ENCODE data around the gene OGFR. TPM values are rescaled to one million over a fixed set of nuclear protein-coding genes. Genes with fewer than 3 reads are reported as not detected.
A peak's percentile ranks its signal among the peaks of the same experiment; 100 is the strongest.

The OGFR gene
- total RNA-seq, 3 donors from 2014 or later = 39.3 to 63.1 (median 48.5) TPM

GRCh38 chr20:62790075-62790474, 14.6 kb upstream of the OGFR start:
- Histone ChIP-seq H3K36me3 (ENCODE audit: low read depth) (no peaks in the 10 kb centered on the region), H3K4me1 (ENCODE audit: low read depth) (peaks cover 12% of the 10 kb centered on the region), H3K4me3 (no peak overlapping the region), H3K9me3 (no peaks in the 10 kb centered on the region)
- ATAC-seq = no peak
- intact Hi-C loops (cut with DNase I, micrococcal nuclease) = loop anchor here in 1 of 2 donors (5.0 kb wide), 1 partner anchor 123 kb away; no protein-coding TSS in a partner anchor
- TF ChIP-seq CTCF (IDR thresholded peaks at IDR 0.05) = no peak
- DNase-seq = no peak

DNA sequence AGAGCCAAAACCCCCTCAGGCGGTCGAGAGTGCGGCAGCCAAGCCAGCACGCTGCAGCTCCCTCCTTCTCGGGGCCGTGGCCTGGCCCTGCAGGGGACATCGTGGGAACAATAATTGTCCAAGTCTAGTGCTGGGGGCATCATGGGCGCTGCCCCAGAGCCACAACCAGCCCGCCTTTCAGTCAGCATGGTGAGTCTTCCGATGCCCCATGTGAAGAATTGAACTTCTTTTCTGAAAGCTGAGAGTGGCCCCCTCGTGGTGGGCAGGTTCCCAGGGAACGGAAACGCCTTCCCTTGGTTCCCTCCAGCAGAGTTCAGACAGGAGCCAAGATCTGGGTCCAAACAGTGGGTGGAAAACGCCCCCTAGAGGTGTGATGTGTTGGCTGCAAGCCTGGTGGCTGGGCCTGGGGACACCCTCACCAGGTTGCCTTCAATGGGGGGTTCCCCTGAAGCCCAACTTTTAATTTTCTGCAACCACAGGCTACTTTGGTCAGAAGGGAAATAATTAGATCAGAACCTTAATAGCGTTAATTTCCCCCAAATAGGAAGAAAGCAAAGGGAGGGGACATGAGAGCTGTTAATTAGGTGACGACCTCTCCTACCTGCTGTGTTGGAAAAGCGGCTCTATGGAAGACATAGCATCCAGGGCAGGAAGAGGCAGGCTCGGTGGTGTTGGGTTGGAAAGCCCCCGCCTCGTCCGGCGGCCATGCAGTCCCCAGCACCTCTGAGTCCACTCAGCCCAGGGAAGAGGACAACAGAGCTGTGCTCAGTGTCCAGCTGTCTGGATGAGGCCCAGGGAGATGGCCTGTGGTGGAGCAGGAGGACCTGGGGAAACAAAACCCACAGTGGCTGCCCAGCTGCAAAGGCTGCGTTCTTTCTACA, 13.1 kb upstream of the OGFR start:
- H3K4me3 ChIP-seq = no peak overlapping the region
- DNase-seq (peak in 2 of 3 donors; percentile 83 to 85), ATAC-seq (peak; percentile 31)
- intact Hi-C loops (cut with DNase I, micrococcal nuclease) = loop anchor here in 1 of 2 donors (5.0 kb wide), 1 partner anchor 124 kb away; no protein-coding TSS in a partner anchor
- no peaks in the 10 kb centered on the region for H3K36me3 ChIP-seq (ENCODE audit: low read depth)
- peaks cover 12% of the 10 kb centered on the region for H3K4me1 ChIP-seq (ENCODE audit: low read depth)
- peak; percentile 85 for TF ChIP-seq CTCF (IDR thresholded peaks at IDR 0.05)
- no peaks in the 10 kb centered on the region for H3K9me3 ChIP-seq

DNA sequence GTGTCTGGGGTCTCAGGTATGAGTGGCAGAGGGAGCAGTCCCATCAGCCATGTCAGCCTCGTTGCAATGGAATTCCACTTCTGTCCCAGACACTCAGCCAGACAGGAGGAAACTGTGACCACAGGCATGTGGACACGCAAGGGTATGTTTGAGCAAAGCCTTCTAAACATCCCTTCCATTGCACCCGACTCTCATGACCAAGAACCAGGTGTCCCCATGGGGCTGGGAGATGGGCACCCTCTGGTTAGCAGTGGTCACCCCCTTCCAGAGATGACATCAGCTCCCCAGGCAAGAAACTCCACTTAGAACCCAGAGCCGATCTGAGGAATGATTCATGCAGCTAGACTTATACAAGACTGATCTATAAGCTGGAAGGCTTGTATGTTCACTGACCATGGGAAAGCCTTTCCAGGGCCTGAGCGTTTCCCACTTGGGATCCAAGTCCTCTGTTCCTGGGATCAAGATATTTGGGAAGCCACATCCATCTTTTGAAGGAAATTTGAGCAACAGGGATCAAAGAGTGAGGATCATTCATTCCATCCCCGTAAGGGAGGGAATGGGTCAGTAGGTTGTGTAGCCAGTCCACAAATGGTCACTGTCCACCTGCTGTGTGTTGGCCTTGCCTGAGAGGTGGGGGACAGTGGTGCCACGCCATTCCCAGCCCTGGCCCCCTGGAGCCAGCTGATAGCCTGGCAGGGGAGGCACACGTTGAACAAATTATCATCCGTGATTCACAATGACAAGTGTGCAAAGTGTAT, 12.3 kb upstream of the OGFR start:
- H3K9me3 ChIP-seq = no peaks in the 10 kb centered on the region
- intact Hi-C loops (cut with DNase I, micrococcal nuclease) = loop anchor here in 1 of 2 donors (5.0 kb wide), 1 partner anchor 125 kb away; no protein-coding TSS in a partner anchor

DNA sequence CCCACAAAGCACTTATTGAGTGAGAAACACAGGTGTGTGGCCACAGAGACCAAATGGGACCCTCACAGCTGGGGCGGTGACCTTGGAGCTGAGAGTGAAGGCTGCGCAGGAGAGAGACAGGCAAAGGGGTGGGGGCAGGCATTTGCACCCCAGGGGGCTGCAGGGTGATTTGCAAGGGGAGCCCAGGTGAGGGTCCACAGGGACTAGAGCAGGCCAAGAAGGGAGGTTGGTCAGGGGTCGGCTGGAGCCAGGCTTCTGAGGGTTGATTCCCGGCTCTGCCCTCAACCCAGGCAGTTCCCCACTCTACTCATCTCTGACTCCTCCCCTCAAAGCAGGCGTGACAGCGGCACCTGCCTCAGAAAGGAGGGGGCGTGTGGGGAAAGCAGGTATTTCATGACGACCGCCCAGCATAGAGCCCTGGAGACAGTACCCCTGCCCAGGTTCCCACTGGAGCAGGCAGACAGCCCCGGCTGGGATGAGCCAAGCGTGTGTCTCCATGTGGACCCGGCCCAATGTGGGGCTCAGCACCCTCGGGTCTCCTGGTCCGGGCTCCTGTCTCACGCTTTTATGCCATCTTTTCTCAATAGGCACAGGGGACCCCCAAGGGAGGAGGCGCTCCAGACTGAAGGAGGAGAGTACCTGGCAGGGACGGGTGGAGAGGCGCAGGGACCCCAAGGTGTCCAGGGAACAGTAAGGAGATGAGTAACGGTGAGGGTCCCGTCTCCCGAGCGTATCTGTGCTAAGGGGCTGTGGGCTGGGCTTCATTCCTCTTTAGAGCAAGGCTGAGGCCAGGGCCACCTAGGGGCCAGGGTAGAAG, 11.5 kb upstream of the OGFR start:
- no peaks in the 10 kb centered on the region for H3K36me3 ChIP-seq (ENCODE audit: low read depth)
- DNase-seq (peak in 2 of 3 donors; percentile 46 to 73), ATAC-seq (no peak)
- H3K9me3 ChIP-seq = no peaks in the 10 kb centered on the region
- H3K4me3 ChIP-seq = no peak overlapping the region
- peaks cover 24% of the 10 kb centered on the region for H3K4me1 ChIP-seq (ENCODE audit: low read depth)
- TF ChIP-seq CTCF (IDR thresholded peaks at IDR 0.05) = no peak
- intact Hi-C loops (cut with DNase I, micrococcal nuclease) = loop anchor here in 1 of 2 donors (5.0 kb wide), 1 partner anchor 126 kb away; no protein-coding TSS in a partner anchor

More for the DNA sequence above, 12.3 kb upstream of the OGFR start:
- no peak overlapping the region for H3K4me3 ChIP-seq
- no peak for ATAC-seq
- H3K4me1 ChIP-seq (ENCODE audit: low read depth) = peaks cover 16% of the 10 kb centered on the region
- no peak for DNase-seq
- no peaks in the 10 kb centered on the region for H3K36me3 ChIP-seq (ENCODE audit: low read depth)
- TF ChIP-seq CTCF (IDR thresholded peaks at IDR 0.05) = no peak

DNA sequence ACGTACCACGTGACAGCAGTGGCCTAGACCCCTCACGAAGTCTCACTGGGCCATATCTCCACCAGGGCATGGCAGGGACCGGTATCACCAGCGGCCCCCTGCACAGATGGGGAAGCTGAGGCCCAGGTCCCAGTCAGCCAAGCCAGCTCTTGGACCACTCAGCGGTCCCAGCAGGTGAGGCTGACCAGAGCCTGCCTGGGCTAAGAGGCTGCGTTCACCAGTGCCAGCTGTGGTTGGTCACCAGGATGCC, 11.0 kb upstream of the OGFR start:
- H3K4me1 ChIP-seq (ENCODE audit: low read depth) = peaks cover 29% of the 10 kb centered on the region
- ATAC-seq (no peak), DNase-seq (no peak)
- H3K9me3 ChIP-seq = no peaks in the 10 kb centered on the region
- intact Hi-C loops (cut with DNase I, micrococcal nuclease) = loop anchor here in 1 of 2 donors (5.0 kb wide), 1 partner anchor 126 kb away; no protein-coding TSS in a partner anchor
- no peaks in the 10 kb centered on the region for H3K36me3 ChIP-seq (ENCODE audit: low read depth)
- H3K4me3 ChIP-seq = no peak overlapping the region
- no peak for TF ChIP-seq CTCF (IDR thresholded peaks at IDR 0.05)
